Hematopoietic multipotent progenitor cell treated with erythropoietin and hydrocortisone succinate and interleukin-3 and kit ligand, for 17 days (in vitro differentiated cells): ENCODE results near the gene SOX8.
A peak's percentile ranks its signal among the peaks of the same experiment; 100 is the strongest.

ENCODE experiments used
- DNase-seq: peaks from one replicate; pipeline ENCODE4 v3.0.0-alpha.2; 2015; ENCODE audit warnings: low spot score

SOX8 gene

DNA sequence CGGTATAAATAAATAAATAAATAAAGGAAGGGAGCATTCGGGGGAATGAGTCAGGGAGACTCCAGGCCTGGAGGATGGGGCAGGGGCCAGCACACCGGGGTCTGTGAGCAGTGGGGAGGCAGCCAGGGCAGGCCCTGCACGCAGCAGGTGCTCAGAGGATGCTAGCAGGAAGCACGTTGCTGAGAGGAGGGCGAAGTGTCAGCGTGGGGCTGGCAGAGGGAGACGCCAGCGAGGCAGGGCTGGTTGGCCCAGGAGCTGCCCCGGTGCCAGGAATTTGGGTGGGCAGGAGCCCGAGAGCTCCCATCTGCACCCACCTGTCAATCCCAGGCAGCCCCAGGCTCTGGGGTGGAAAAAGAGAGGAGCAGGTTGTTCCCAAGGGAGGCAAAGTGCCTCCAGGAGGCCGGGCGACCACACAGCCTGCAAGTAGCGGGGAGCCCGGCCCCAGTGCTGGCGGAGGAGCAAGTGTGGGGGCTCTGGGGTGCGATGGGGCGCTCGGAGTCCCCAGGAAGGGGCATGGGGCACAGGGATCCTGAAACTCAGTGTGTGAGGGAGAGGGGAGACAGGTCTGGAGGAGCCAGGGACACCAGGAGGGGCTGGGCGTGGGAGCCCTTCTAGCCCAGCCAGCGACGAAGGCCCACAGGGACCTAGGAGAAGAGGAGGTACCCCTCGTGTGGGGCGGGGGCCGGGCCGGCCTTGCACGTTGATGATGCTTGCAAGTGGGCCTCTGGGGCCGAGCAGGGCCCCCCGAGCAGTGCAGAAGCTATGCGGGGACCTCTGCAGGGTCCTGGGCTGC is 28.0 kb downstream of the SOX8 start:
- DNase-seq, result no peak

DNA sequence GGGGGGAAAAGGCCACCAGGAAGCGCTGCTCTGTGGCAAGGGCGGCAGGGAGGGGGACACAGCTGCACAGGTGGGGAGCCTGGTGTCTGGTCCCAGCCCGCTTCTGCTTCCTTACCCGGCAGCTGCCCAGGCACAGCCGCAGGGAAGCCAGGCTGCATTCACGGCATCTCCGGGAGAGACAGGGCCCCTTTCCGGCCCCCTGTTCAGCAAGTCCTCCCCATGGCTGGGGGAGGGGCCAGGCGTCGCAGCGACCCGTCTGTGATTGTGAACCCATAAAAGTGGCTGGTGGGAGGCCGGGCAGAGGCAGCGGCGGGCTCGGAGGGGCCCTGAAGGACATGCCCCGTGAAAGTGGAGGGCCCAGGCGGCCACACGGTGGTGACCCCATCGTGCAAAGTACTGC is 28.7 kb downstream of the SOX8 start:
- no peak for DNase-seq

DNA sequence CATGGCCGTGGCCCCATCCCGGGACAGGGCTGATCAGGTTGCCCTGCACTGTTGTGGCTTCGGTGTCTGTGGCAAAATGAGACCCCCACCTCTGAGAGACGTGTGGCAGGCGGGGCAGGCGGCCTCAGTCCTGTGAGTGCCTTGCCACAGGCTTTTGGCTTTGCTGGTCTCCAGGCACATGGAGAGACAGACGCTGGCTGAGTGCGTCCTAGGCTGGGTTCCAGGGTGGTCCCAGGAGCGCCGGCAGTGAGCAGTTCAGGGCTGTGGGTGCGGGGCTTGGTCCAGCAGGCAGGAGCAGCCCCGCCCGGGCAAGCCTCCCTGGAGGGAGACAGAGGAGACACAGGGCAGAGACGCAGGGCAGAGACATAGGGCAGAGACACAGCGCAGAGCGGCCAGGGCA is 29.2 kb downstream of the SOX8 start:
- DNase-seq, result no peak

DNA sequence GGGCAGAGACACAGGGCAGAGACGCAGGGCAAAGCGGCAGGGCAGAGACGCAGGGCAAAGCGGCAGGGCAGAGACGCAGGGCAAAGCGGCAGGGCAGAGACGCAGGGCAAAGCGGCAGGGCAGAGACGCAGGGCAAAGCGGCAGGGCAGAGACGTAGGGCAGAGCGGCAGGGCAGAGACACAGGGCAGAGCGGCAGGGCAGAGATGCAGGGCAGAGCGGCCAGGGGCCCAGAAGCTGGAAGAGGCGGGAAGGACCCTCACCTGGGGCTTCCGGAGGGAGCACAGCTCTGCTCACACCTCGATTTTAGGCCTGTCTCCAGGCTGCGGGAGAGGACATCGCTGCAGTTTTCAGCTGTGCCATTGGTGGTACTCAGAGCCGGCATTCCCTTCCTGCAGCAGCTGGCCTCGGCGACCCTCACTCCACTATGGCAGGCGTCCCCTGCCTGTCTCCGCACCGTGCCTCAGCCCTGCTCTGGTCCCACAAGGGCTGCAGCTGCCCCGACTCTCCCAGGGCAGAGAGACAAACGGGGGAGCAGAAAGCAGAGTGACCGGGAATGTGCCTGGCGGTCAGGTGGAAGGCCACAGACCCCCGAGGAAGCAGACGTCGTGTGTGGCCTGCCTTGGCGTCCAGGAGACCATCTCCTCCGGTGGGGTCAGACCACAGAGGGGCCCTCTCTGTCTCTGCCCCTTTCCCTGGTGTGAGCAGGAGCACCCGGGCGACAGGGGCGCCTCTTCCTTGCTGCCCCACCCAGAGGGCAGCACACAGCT is 29.9 kb downstream of the SOX8 start:
- DNase-seq, result no peak

DNA sequence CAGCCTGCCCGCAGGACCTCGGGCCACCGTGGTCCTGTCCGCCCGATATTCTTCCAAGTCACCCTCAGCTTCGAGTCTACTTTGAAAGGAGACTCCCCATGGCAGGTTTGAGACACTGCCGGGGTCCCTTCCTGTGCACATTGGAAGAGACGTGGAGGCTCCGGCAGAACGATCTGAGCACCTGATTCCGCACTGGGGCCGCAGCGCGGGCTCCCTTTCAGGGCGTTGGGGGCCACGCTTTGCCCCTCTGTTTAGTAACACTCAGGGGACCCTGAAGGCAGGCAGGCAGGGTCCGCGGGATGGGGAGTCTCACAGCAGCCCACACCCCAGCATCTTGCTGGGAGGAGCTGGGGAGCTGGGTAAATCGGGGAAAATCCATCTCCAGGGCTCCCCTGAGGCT is 30.6 kb downstream of the SOX8 start:
- no peak for DNase-seq

DNA sequence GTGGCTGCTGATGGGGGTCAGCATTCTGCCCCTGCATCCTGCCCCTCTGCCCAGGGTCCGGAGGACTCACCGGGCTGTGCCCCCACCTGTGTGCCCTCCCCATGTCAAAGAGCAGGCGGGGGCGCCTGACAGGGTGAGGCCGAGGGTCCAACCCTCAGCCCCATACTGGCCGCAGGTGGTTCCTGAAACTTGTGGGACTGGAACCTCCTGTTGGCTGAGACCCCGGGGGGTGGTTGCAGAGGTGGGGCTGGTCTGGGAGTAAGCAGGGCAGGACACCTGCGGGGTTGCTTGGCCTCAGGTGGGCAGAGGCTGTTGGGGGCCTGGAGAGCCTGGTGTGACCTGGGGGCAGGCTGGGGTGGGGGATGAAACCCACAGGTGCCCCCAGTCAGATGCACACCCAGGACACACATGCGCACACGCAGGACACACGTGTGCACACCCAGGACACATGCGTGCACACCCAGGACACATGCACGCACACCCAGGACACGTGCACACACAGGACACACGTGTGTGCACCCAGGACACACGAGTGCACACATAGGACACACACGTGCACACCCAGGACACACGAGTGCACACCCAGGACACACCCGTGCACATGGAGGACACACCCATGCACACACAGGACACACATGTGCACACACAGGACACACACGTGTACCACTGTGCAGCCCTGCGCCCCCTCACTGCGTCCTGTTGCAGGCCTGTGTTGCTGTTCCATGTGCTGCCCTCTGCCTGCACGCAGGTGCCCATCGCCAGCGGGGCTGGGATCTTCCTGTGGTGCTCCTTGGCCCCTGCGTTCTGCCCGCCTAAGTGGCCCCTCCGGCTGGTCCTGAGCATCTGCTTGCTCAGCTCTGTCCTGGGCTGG is 31.4 kb downstream of the SOX8 start:
- DNase-seq, result no peak

DNA sequence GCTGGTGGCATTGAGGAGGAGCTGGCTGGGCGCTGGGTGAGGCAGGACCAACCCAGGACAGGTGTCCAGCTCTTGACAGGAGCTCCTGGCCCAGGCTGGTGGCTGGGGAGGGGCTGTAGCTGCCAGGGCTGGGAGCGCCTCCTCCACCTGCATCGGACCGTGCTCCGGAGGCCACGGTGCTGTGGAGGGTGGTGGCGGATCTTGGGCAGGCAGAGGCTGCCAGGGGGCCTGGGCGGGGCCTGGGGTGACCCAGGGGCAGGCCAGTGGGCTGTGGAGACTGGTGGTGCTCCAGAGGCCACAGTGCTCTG is 32.0 kb downstream of the SOX8 start:
- DNase-seq, result no peak

DNA sequence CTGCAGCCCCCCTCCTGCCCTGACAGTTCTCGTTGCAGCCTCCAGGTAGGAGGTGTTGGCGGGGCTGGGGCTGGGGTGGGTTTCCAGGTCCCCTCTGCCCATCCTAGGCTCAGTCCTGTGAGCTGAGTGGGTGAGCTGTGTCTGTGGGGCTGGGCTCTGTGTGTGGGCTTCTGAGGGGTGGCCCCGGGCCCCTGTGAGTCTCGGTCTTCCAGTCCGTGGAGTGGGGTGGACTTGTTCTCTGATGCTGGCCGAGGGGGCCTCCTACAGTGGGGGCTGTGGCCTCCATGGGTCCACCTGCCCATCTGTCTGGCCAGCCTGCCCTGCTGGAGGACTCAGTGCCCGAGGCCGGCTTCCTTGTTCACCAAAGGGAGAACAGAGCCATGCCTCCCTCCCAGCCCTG is 32.7 kb downstream of the SOX8 start:
- no peak for DNase-seq

DNA sequence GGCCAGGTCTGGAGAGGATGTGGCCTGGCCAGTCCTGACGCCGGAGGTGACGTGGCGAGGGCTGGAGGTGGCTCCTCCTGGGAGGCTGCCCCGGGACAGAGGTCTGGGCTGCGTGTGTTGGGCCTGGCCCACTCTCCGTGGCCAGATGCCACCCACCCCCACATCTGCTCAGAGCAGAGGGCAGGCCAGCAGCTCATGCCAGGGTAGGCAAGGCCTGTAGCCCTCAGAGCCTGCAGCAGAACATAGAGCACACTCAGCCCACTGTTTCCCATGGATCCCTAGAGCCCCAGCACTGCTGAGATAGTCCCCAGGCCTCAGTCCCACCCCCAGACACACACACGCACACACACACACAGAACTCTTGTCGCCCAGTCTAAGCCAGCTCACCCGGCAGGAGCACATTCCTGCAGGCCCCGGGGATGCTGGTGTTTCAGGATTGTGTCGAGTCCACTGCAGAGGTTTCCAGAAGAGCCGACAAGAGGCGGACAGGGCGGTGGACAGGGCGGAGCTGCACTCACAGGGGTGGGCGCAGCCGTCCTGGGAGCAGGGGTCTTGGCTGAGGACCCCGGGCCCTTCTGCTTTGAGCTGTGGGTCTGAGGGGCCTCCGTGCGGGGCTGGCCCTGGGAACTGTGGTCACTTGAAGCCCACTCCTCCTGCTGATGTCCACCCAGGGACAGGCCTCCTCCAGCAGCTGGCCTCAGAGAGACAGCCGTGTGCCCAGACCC is 33.4 kb downstream of the SOX8 start:
- DNase-seq, result no peak

DNA sequence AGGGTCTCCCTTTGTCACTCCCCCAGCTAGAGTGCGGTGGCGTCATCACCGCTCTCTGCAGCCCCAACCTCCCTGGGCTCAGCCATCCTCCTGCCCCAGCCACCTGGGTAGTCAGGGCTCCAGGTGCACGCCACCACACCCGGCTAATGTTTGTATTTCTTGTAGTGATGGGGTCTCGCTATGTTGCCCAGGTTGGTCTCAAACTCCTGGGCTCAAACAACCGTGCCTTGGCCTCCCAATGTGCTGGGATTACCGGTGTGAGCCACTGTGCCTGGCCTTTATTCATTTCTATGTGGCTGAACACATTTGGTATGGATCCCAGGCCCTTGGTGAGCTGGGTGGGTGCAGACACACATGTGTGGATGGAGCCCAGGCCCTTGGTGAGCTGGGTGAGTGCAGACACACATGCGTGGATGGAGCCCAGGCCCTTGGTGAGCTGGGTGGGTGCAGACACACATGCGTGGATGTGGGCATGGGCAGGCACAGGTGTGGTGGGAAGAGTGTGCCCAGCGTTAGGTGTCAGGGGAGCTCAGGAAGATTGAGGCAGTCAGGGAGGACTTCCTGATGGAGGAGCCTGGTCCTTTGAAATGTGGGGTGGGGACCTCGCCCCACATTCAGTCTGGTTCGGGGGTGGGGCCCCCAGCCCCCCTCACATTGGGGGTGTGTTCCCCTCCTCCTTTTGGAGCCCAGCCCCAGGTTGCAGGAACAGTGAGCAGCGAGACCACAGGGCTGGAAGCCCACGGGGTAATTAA is 37.1 kb downstream of the SOX8 start:
- DNase-seq, result no peak

DNA sequence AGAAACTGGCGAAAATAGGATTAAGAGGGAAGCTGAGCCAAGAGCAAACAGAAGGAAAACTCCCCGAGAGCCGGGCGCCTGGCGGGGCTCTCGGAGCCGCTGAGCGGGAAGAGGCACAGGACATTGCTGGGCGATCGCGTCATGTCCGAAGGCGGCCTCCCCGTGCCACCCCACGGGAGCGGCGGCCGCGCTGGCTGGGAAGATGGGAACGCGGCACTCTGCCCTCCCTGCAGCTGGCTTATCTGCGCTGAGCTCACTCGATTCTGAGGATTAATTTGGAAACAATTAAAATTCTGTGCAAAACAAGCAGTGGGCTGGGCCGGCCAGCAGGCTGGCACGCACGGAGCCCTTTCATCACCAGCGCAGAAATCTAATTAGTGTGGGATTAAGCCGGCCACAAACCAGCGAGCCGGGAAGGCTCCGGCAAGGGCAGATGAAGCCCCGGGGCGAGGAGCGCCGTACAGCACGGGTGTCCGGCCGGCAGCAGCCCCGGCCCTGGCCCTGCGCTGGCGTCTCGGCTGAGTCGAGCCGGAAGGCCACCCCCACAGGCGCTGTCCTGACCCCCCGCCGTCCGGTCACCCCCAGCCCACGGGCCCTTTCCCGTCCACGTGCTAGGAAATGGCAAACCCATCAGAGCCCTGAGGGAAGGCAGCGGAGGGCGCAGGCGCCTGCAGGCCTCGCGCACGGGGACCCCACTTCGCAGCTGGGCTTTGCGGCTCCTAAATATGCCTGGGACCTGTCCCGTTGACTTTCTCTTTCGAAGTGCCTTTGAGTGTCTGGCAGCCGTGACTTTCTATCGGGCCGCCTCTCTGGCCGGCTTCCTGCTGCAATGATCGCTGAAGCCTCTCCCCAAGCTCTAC is 37.9 kb downstream of the SOX8 start:
- DNase-seq, result no peak

DNA sequence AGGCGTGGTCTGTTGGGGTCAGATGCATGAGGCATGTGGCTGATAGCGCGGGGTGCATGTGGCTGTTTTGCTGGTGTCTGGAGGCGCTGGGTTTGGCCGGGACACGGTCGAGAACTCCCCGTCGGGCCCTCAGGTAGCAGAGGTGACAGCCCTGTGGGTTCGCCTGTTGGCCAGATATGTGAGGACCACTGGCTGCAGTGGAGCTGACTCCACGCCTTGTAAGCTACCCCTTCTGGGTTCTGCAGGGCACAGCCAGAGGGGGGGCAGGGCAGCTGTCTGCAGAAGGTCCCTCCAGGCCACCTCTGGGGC is 38.5 kb downstream of the SOX8 start:
- no peak for DNase-seq

DNA sequence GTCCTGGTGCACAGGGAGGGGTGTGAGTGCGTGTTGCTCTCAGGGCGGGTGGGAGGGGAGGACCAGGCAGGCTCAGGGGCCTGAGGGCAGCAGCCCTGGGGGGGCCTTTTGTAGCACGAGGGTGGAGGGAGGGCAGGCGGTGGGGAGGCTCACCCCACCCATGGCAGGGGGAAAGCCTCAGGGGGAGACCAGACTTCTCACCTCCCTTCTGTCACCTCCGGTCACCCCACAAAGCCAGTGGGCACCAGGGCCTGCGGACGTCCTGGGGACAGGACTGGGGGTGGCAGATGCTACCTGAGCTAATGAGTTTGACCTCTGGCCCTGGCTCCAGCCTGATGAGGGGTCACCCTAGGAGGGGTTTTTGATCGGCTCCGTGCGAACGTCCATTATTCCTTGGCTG is 39.0 kb downstream of the SOX8 start:
- DNase-seq, result no peak

DNA sequence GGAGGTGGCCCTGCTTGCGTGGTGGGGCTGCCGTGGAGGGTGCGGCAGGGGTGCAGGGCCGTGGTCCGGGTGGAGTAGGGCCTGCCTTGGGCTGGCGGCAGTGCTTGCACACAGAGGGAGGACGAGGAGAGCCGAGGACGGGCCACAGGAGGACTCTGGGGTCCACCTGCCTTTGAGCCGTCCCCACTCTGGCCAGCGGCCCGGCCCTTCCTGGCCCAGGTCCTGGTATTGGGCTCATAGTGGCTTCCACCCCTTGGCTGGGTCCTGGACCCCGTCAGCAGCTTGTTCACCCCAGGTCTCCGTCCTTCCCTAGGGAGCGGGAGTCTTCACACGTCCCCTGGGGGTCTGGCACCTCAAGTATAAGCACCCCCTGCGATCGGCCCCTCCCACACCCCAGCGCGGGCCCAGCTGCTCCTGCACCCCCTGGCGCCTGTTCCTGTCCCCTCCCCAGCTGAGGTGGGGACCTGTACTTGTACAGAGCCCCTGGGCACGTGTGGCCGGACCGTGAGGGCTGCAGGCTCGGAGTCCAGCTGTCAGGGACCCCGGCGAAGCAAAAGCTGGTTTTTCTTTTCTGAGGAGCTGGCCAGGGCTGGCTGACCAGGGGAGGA is 40.1 kb downstream of the SOX8 start:
- no peak for DNase-seq

DNA sequence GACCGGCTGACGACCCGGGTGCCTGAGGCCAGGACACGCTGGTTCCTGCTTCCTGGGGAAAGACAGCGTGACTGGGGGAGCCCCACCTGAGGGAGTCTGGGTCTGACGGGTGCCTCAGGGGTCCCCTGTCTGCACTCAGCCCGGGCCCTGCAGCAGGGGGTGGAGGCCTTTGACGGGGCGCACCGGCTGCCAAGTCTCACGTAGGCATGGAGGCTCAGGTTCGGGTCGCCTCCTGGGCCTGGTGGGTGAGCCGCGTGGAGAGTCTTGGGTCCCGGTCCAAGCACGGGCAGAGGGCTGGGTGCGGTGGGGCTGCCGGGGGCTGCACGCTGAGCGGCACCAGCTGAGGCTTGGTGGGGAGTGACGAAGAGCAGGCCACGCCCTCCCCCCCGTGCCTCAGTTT is 40.9 kb downstream of the SOX8 start:
- no peak for DNase-seq

DNA sequence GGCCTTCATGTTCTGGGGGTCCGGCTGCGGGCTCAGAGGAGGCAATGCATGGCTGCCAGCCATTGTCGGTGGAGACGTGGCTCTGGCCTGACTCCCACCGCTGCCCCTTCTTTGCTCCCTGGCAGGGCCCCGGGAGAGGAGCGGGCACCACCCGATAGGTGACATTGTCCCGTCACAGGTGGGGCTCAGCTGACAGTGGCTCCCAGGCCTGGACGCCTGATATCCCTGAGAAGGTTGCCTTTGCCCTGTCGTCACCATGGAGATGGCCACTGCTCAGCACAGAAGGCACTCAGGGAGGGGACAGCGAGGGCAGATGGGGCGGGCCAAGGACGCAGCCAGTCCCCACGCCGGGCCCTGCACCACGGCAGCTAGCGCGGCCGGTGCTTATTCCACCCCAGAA is 42.6 kb downstream of the SOX8 start:
- DNase-seq, result no peak

DNA sequence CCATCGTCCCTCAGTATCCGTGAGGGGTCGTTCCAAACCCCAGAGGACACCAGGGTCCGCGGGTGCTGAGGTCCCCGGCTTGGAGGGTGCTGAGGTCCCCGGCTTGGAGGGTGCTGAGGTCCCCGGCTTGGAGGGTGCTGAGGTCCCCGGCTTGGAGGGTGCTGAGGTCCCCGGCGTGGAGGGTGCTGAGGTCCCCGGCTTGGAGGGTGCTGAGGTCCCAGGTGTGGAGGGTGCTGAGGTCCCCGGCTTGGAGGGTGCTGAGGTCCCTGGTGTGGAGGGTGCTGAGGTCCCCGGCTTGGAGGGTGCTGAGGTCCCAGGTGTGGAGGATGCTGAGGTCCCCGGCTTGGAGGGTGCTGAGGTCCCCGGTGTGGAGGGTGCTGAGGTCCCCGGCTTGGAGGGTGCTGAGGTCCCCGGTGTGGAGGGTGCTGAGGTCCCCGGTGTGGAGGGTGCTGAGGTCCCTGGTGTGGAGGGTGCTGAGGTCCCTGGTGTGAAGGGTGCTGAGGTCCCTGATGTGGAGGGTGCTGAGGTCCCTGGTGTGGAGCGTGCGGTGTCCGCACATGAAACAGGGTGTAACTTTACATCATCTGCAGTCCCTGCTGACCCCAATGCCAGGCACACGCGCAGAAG is 43.7 kb downstream of the SOX8 start:
- peak; percentile 13 for DNase-seq

DNA sequence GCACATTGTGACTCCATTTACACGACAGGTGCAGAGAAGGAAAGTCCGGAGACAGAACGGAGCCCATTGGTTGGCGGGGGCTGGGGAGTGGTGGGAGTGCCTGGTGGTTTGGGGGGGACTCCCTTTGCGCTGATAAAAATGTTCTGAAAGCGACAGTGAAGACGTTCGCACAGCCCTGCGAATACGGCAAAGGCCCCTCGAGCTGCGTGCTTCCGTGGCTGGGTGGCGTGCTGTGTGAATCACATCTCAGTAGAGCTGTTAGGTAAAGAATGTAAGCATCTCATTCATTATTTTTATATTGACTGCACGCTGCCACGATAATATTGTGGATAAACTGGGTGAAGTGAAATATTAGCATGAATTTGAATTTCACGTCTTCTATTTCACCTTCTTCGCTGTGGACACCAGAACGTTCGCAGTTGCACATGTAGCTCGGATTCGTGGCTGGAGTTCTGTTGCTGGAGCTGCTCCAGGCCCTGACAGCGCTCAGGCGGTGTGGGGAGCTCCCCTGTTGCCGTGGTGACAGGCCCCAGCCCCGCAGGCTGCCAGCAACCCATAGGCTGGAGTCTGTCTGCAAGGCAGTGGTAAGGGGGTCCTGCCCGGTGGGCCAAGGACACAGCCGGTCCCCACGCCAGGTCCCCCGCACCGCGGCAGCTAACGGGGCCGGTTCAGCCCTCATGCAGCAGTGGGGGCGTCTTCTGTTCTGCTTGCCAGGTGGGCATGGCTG is 44.6 kb downstream of the SOX8 start:
- no peak for DNase-seq
